A549 (cell line): ENCODE results near the gene MAP3K2. TPM values are rescaled to one million over a fixed set of nuclear protein-coding genes. Genes with fewer than 3 reads are reported as not detected.
A peak's percentile ranks its signal among the peaks of the same experiment; 100 is the strongest.
"Not testable (repeated sequence)": the region's sequence is repeated elsewhere in the genome, so short reads cannot be mapped to it uniquely, and the experiment has no call there.

Experiments
- ATAC-seq, 2 experiments: fragments of 200-7000 bp in 1 of 2; fragments of >200 bp in 1 of 2; cut with Nextera tagmentation in 1 of 2; cut with Tn5 transposase in 1 of 2; 3 replicates each; pipeline versions ENCODE4 v1.8.0 to v1.9.1; 2018 to 2020; ENCODE audit warnings: mild to moderate bottlenecking in 1 of 2, moderate library complexity in 1 of 2
- CTCF ChIA-PET: fragments of 300-600 bp; sonication (Branson Sonifier 250); formaldehyde crosslinking; extraction: SDS; loops from one replicate; lab custom pipeline; 2021; ENCODE audit warnings: antibody characterized with exemption, inconsistent platforms; lab: Yijun Ruan, JAX
- POLR2A ChIA-PET: fragments of 350-600 bp; formaldehyde crosslinking; extraction: SDS; loops from one replicate; lab custom pipeline; 2021; ENCODE audit warnings: antibody characterized with exemption, inconsistent platforms; lab: Yijun Ruan, JAX
- DNase-seq, 2 experiments: peaks; one replicate each; pipeline versions ENCODE4 v3.0.0 to v3.0.0-alpha.2; 2011 to 2016; ENCODE audit warnings: low read depth in 1 of 2, low spot score in 1 of 2
- FAIRE-seq: peaks from 2 replicates; lab custom pipeline; 2011; peaks lifted over from hg19 to GRCh38; lab: Jason Lieb, UNC
- H3K27ac ChIP-seq, 2 experiments: fragments of >200 bp; sonication (Bioruptor Twin); formaldehyde crosslinking; 3 replicates each; pipeline ENCODE4 v1.5.1; 2016 to 2017
- H3K4me1 ChIP-seq: fragments of >200 bp; sonication (Bioruptor Twin); formaldehyde crosslinking; 3 replicates; pipeline ENCODE4 v1.6.1; 2016
- H3K4me2 ChIP-seq: fragments of >200 bp; sonication (Bioruptor Twin); formaldehyde crosslinking; 3 replicates; pipeline ENCODE4 v1.6.1; 2016
- H3K4me3 ChIP-seq: fragments of >200 bp; sonication (Bioruptor Twin); formaldehyde crosslinking; 3 replicates; pipeline ENCODE4 v1.5.1; 2016
- H3K9me3 ChIP-seq: fragments of >200 bp; sonication (Bioruptor Twin); formaldehyde crosslinking; 3 replicates; pipeline ENCODE4 v1.6.1; 2016
- ATOH8 ChIP-seq: fragments of 250-450 bp; sonication (Bioruptor Pico); IDR thresholded peaks from 2 replicates; pipeline ENCODE4 v1.5.0; 2020; ENCODE audit warnings: low read depth, mild to moderate bottlenecking, moderate library complexity
- CEBPB ChIP-seq, 2 experiments: fragments of >200 bp in 1 of 2; sonication (Bioruptor Twin) in 1 of 2; formaldehyde crosslinking in 1 of 2; IDR thresholded peaks; 2 replicates each; pipeline ENCODE4 v1.6.1; 2012 to 2016
- E2F6 ChIP-seq: IDR thresholded peaks from 2 replicates; pipeline ENCODE4 v1.6.1; 2012; ENCODE audit warnings: low read depth, borderline replicate concordance
- FOXS1 ChIP-seq: fragments of 250-450 bp; sonication (Bioruptor Pico); IDR thresholded peaks from 2 replicates; pipeline ENCODE4 v1.5.0; 2020; ENCODE audit warnings: mild to moderate bottlenecking, moderate library complexity
- HEYL ChIP-seq: fragments of 250-450 bp; sonication (Bioruptor Pico); IDR thresholded peaks from 2 replicates; pipeline ENCODE4 v1.8.0; 2021; ENCODE audit warnings: mild to moderate bottlenecking, moderate library complexity
- HMGXB4 ChIP-seq: fragments of 250-450 bp; sonication (Bioruptor Pico); IDR thresholded peaks from 2 replicates; pipeline ENCODE4 v1.5.0; 2021; ENCODE audit warnings: mild to moderate bottlenecking, moderate library complexity, borderline replicate concordance
- HOXB13 ChIP-seq: fragments of 250-450 bp; sonication (Bioruptor Pico); IDR thresholded peaks from 2 replicates; pipeline ENCODE4 v1.5.0; 2020; ENCODE audit warnings: low read depth, mild to moderate bottlenecking, moderate library complexity
- TP53 ChIP-seq: fragments of 250-450 bp; sonication (Bioruptor Pico); IDR thresholded peaks from 2 replicates; pipeline ENCODE4 v1.5.0; 2021; ENCODE audit warnings: mild to moderate bottlenecking, moderate library complexity
- USF2 ChIP-seq: fragments of 450-650 bp; IDR thresholded peaks from 2 replicates; pipeline ENCODE4 v1.6.1; 2014; ENCODE audit warnings: antibody characterized with exemption
- WGBS: methylation state at CpG from one replicate; pipeline ENCODE4 v1.1.6; 2017; ENCODE audit errors: missing lambda C conversion rate; 5-methylcytosine and 5-hydroxymethylcytosine counted together
- polyA plus RNA-seq, 4 experiments: library from polyadenylated mRNA; depleted of rRNA in 3 of 4; stranded (reverse); fragments of >200 nt; fragmentation: RNase III in 1 of 4; extraction: RNeasy Plus Mini Kit Qiagen cat#74134 plus additional on column Dnase treatment in 1 of 4; gene quantifications; 2 replicates in 3 of 4; 3 replicates in 1 of 4; pipeline ENCODE4 v1.2.3, GENCODE V29; 2011 to 2017

Gene MAP3K2
- polyA plus RNA-seq, 2 of the 4 experiments (the other 2 are of a cell fraction): 12.3 to 29.7 TPM

- H3K27ac ChIP-seq, POLR2A ChIA-PET, H3K9me3 ChIP-seq, DNase-seq, CTCF ChIA-PET, H3K4me2 ChIP-seq, ATAC-seq, FAIRE-seq, H3K4me3 ChIP-seq: not testable (repeated sequence)
- WGBS: 67% methylated on average over 5 of the region's 6 CpGs
- peaks cover 32% of the 10 kb centered on the region for H3K4me1 ChIP-seq
These were observed 33.7 kb downstream of the MAP3K2 start for GRCh38 chr2:127353873-127354676.

GRCh38 chr2:127353223-127353622 is 34.6 kb downstream of the MAP3K2 start:
- H3K9me3 ChIP-seq, H3K27ac ChIP-seq, POLR2A ChIA-PET, ATAC-seq, FAIRE-seq, H3K4me3 ChIP-seq, H3K4me2 ChIP-seq, DNase-seq: not testable (repeated sequence)
- H3K4me1 ChIP-seq: peaks cover 26% of the 10 kb centered on the region
- WGBS: 96% methylated on average over 13 of the region's 35 CpGs
- CTCF ChIA-PET: interaction anchor here (1.5 kb wide), 1 partner anchor 29 kb away, joined by 3 read pairs; no protein-coding TSS in a partner anchor

GRCh38 chr2:127351603-127352002 is 36.2 kb downstream of the MAP3K2 start:
- DNase-seq: no peak
- Histone ChIP-seq H3K4me3 (no peak overlapping the region), H3K4me2 (no peak overlapping the region), H3K4me1 (peaks cover 16% of the 10 kb centered on the region; the same call in 2 of the 3 replicates), H3K9me3 (no peaks in the 10 kb centered on the region), H3K27ac (no peak overlapping the region)
- no peak for ATAC-seq
- CTCF ChIA-PET: interaction anchor here (0.7 to 1.5 kb wide), 3 partner anchors 28 to 597 kb away, joined by 3 to 4 read pairs (median 3); no protein-coding TSS in a partner anchor
- no peak for TF ChIP-seq ATOH8 (CRISPR knock-in tag)
- no peak for TF ChIP-seq TP53
- no peak for TF ChIP-seq FOXS1
- no peak for TF ChIP-seq HMGXB4 (CRISPR knock-in tag)
- WGBS: 95% methylated on average over 2 of the region's 2 CpGs
- no peak for FAIRE-seq
- POLR2A ChIA-PET: no interaction called here

GRCh38 chr2:127348426-127349000 is 39.3 kb downstream of the MAP3K2 start:
- TF ChIP-seq E2F6: no peak
- no peak for TF ChIP-seq USF2
- TF ChIP-seq HOXB13 (CRISPR knock-in tag): no peak
- TF ChIP-seq HEYL (CRISPR knock-in tag): no peak
- TF ChIP-seq CEBPB (IDR thresholded peaks at IDR 0.05): peak in 1 of 2 experiments; percentile 29; a peak in 1 of 4 replicates
- Histone ChIP-seq H3K4me3 (no peak overlapping the region), H3K9me3 (no peaks in the 10 kb centered on the region), H3K4me1 (peaks cover 22% of the 10 kb centered on the region; the same call in 2 of the 3 replicates), H3K4me2 (no peak overlapping the region), H3K27ac (no peak overlapping the region)
- ATAC-seq (no peak; a peak in 1 of 6 replicates), DNase-seq (no peak), FAIRE-seq (no peak)
- ChIA-PET CTCF (interaction anchor here (0.6 kb wide), 1 partner anchor 8 kb away, joined by 3 read pairs; no protein-coding TSS in a partner anchor), POLR2A (no interaction called here)
- 93% methylated on average over 1 of the region's 1 CpG for WGBS
